GM12878 (cell line): ENCODE measurements around the gene LRP5.

Source experiments
- CREB1 ChIP-seq: IDR thresholded peaks from 2 replicates; pipeline ENCODE4 v1.6.1; 2012; ENCODE audit warnings: low read depth, mild to moderate bottlenecking, inconsistent platforms
- EED ChIP-seq: sonication (generic); IDR thresholded peaks from 2 replicates; pipeline ENCODE4 v1.6.1; 2016; ENCODE audit warnings: antibody characterized with exemption, low read depth
- EP300 ChIP-seq, 2 experiments: fragments of 150-350 bp in 1 of 2; IDR thresholded peaks; 2 replicates each; pipeline ENCODE4 v1.6.1; 2011 to 2012; ENCODE audit warnings: low read depth in 2 of 2, low read length in 2 of 2, borderline replicate concordance in 1 of 2, improper control_type of control experiment in 1 of 2, inconsistent platforms in 1 of 2; ENCODE audit not compliant: control insufficient read depth in 1 of 2
- EZH2 ChIP-seq: IDR thresholded peaks from 2 replicates; pipeline ENCODE4 v1.6.1; 2012; ENCODE audit warnings: low read depth, mild to moderate bottlenecking, control low read depth, inconsistent platforms, low read length, borderline replicate concordance; ENCODE audit not compliant: control insufficient read depth
- FOS ChIP-seq: IDR thresholded peaks from 3 replicates; pipeline ENCODE4 v1.6.1; 2011; ENCODE audit warnings: borderline replicate concordance; ENCODE audit not compliant: insufficient read length; ENCODE audit errors: extremely low read depth
- PRDM15 ChIP-seq: fragments of 450-650 bp; formaldehyde crosslinking; IDR thresholded peaks from 2 replicates; pipeline ENCODE4 v1.4.0; 2020; ENCODE audit warnings: mild to moderate bottlenecking, moderate library complexity
- RAD21 ChIP-seq: IDR thresholded peaks from 2 replicates; pipeline ENCODE4 v1.6.1; 2011; ENCODE audit warnings: mild to moderate bottlenecking, low read depth, low read length, moderate library complexity; ENCODE audit not compliant: insufficient read depth
- TAF1 ChIP-seq: IDR thresholded peaks from 2 replicates; pipeline ENCODE4 v1.6.1; 2011; ENCODE audit warnings: mild to moderate bottlenecking, low read depth, low read length, borderline replicate concordance
- ZNF274 ChIP-seq: IDR thresholded peaks from one replicate; pipeline ENCODE4 v1.8.0; 2011; ENCODE audit not compliant: insufficient read length, insufficient read depth
- ZNF687 ChIP-seq: fragments of 450-650 bp; IDR thresholded peaks from 2 replicates; pipeline ENCODE4 v1.6.1; 2017; ENCODE audit warnings: mild to moderate bottlenecking, moderate library complexity
- ZSCAN29 ChIP-seq: fragments of 450-650 bp; IDR thresholded peaks from 2 replicates; pipeline ENCODE4 v1.6.1; 2017; ENCODE audit warnings: mild to moderate bottlenecking, moderate library complexity
- TF ChIP-seq, protein P1 (sequence below), 3 experiments: IDR thresholded peaks in 2 of 3; conservative IDR thresholded peaks in 1 of 3; 2 replicates each; pipeline ENCODE4 v1.5.1; 2011; ENCODE audit warnings: low read depth in 3 of 3, low read length in 3 of 3, mild to moderate bottlenecking in 3 of 3, control low read depth in 2 of 3, moderate library complexity in 2 of 3, inconsistent platforms in 1 of 3, mixed read lengths in 1 of 3; ENCODE audit not compliant: control insufficient read depth in 2 of 3, insufficient read depth in 1 of 3; ENCODE audit errors: extremely low read depth in 1 of 3
- TF ChIP-seq, protein P2 (sequence below): IDR thresholded peaks from 2 replicates; pipeline ENCODE4 v1.6.1; 2012; ENCODE audit warnings: low read depth, low read length, improper control_type of control experiment

DNA sequence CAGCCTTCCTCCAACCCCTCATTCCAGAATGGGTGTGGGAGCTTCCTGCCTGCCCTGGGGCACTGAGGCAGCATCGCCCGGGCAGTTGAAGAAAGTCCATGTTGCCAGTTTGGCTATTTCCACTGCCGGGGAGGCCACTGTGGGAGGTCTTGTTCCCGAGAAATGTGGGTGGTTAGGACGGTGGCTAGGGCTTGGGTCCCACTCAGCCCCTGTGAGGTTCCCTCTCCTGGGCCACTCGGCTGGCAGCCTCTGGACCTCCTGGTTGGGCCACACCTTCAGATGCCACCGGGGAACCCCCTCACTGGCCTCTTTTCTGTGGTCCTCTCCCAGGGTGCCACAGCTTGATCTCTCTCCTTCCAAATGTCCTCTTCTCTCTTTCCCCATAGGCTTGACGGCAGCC lies 143.1 kb downstream of the LRP5 start:
- TF ChIP-seq ZNF274 (no peak), CREB1 (no peak), RAD21 (no peak), EP300 (IDR thresholded peaks at IDR 0.05; ENCODE audit: borderline replicate concordance in 1 of 2, control insufficient read depth in 1 of 2, low read depth in 2 of 2, low read length in 2 of 2) (no peak), EZH2 (no peak), PRDM15 (CRISPR knock-in tag) (no peak), EED (no peak), FOS (no peak), ZSCAN29 (no peak), ZNF687 (no peak), TAF1 (no peak)
- TF ChIP-seq, protein P1, sequence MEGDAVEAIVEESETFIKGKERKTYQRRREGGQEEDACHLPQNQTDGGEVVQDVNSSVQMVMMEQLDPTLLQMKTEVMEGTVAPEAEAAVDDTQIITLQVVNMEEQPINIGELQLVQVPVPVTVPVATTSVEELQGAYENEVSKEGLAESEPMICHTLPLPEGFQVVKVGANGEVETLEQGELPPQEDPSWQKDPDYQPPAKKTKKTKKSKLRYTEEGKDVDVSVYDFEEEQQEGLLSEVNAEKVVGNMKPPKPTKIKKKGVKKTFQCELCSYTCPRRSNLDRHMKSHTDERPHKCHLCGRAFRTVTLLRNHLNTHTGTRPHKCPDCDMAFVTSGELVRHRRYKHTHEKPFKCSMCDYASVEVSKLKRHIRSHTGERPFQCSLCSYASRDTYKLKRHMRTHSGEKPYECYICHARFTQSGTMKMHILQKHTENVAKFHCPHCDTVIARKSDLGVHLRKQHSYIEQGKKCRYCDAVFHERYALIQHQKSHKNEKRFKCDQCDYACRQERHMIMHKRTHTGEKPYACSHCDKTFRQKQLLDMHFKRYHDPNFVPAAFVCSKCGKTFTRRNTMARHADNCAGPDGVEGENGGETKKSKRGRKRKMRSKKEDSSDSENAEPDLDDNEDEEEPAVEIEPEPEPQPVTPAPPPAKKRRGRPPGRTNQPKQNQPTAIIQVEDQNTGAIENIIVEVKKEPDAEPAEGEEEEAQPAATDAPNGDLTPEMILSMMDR (IDR thresholded peaks at IDR 0.05 in 2 of 3, conservative IDR thresholded peaks at IDR 0.05 in 1 of 3; ENCODE audit: control insufficient read depth in 2 of 3, extremely low read depth in 1 of 3, insufficient read depth in 1 of 3, low read depth in 3 of 3, low read length in 3 of 3) = no peak
- TF ChIP-seq, protein P2, sequence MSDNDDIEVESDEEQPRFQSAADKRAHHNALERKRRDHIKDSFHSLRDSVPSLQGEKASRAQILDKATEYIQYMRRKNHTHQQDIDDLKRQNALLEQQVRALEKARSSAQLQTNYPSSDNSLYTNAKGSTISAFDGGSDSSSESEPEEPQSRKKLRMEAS = no peak
